SK-N-SH (cell line): ENCODE results near the gene KIT.

Experiments used
- ELF1 ChIP-seq: IDR thresholded peaks from 2 replicates; pipeline ENCODE4 v1.4.0; 2012
- EZH2phosphoT487 ChIP-seq: fragments of 200-600 bp; sonication (generic); IDR thresholded peaks from 2 replicates; pipeline ENCODE4 v1.6.1; 2017; ENCODE audit warnings: low read depth, mixed run types, mild to moderate bottlenecking, antibody characterized with exemption, moderate library complexity, borderline replicate concordance
- GATA2 ChIP-seq: sonication (generic); formaldehyde crosslinking; IDR thresholded peaks from 2 replicates; pipeline ENCODE4 v1.5.0; 2020; ENCODE audit warnings: mild to moderate bottlenecking, missing genetic modification reagents
- MXI1 ChIP-seq: IDR thresholded peaks from 2 replicates; pipeline ENCODE4 v1.6.1; 2012; ENCODE audit warnings: mild to moderate bottlenecking, low read depth, low read length, improper control_type of control experiment
- NFIC ChIP-seq: IDR thresholded peaks from 2 replicates; pipeline ENCODE4 v1.4.0; 2012; ENCODE audit warnings: borderline replicate concordance
- POLR2AphosphoS5 ChIP-seq: IDR thresholded peaks from 2 replicates; pipeline ENCODE4 v1.6.1; 2012; ENCODE audit warnings: low read depth, low read length
- RFX5 ChIP-seq: IDR thresholded peaks from 2 replicates; pipeline ENCODE4 v1.6.1; 2012; ENCODE audit warnings: mild to moderate bottlenecking, improper control_type of control experiment, low read length
- TAF1 ChIP-seq: IDR thresholded peaks from 2 replicates; pipeline ENCODE4 v1.6.1; 2012; ENCODE audit warnings: low read depth, mild to moderate bottlenecking, low read length, moderate library complexity, borderline replicate concordance
- TF ChIP-seq, protein P1 (sequence below): fragments of 200-600 bp; sonication (generic); IDR thresholded peaks from 2 replicates; pipeline ENCODE4 v1.6.1; 2017; ENCODE audit warnings: antibody characterized with exemption, mild to moderate bottlenecking, moderate library complexity
- TF ChIP-seq, protein P2 (sequence below): IDR thresholded peaks from 2 replicates; pipeline ENCODE4; 2012

DNA sequence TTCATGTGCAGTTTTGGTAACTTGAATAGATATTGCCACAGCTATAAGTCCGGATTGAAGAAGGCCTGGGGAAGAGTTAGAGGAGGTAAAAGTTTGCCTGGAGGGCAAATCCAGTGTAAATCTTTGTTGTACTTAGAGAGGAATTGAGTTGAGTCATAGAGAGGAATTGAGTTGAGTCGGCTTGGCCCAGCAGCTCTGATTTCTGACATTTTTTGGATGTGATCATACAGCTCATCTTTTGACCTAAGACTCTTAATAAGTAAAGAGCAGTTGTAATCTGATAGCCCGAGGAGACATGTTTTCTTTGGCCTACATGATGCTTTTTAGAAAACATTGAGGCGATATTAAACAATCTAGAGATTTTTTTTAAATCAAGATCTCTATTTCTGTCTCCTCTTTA lies 3.9 kb downstream of the KIT start:
- TF ChIP-seq, protein P1, sequence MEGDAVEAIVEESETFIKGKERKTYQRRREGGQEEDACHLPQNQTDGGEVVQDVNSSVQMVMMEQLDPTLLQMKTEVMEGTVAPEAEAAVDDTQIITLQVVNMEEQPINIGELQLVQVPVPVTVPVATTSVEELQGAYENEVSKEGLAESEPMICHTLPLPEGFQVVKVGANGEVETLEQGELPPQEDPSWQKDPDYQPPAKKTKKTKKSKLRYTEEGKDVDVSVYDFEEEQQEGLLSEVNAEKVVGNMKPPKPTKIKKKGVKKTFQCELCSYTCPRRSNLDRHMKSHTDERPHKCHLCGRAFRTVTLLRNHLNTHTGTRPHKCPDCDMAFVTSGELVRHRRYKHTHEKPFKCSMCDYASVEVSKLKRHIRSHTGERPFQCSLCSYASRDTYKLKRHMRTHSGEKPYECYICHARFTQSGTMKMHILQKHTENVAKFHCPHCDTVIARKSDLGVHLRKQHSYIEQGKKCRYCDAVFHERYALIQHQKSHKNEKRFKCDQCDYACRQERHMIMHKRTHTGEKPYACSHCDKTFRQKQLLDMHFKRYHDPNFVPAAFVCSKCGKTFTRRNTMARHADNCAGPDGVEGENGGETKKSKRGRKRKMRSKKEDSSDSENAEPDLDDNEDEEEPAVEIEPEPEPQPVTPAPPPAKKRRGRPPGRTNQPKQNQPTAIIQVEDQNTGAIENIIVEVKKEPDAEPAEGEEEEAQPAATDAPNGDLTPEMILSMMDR = no peak
- TF ChIP-seq RFX5 = no peak
- no peak for TF ChIP-seq GATA2 (CRISPR knock-in tag)
- TF ChIP-seq TAF1 = no peak
- TF ChIP-seq ELF1 = no peak
- TF ChIP-seq POLR2AphosphoS5 = peak; percentile 32; the same call in 1 of the 2 replicates
- no peak for TF ChIP-seq EZH2phosphoT487
- no peak for TF ChIP-seq MXI1
- peak; percentile 89 for TF ChIP-seq NFIC
- TF ChIP-seq, protein P2, sequence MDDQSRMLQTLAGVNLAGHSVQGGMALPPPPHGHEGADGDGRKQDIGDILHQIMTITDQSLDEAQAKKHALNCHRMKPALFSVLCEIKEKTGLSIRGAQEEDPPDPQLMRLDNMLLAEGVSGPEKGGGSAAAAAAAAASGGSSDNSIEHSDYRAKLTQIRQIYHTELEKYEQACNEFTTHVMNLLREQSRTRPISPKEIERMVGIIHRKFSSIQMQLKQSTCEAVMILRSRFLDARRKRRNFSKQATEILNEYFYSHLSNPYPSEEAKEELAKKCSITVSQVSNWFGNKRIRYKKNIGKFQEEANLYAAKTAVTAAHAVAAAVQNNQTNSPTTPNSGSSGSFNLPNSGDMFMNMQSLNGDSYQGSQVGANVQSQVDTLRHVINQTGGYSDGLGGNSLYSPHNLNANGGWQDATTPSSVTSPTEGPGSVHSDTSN = peak; percentile 71
